OCI-LY3 (cell line): ENCODE measurements around the gene ZFP42.

Experiments
- H2AFZ ChIP-seq: fragments of 200-600, 300-600 bp; shearing (Covaris generic); 2 replicates; pipeline ENCODE4 v1.6.0; 2014; ENCODE audit warnings: antibody characterized with exemption, low read depth, low read length
- H3K27ac ChIP-seq: fragments of 200-600, 300-600 bp; sonication (generic); 2 replicates; pipeline ENCODE4 v1.5.1; 2014; ENCODE audit warnings: mild to moderate bottlenecking, low read length, moderate library complexity, mixed read lengths
- H3K27me3 ChIP-seq: fragments of 200-600, 300-600 bp; sonication (generic); 2 replicates; pipeline ENCODE4 v1.6.1; 2014; ENCODE audit warnings: low read depth, low read length, mixed read lengths
- H3K36me3 ChIP-seq: fragments of 200-600, 300-600 bp; sonication (generic); replicated peaks from 2 replicates; pipeline ENCODE3; 2014; ENCODE audit warnings: low read depth, low read length, mixed read lengths
- H3K4me1 ChIP-seq: fragments of 300-600, 200-600 bp; sonication (generic); 2 replicates; pipeline ENCODE4 v1.6.1; 2014; ENCODE audit warnings: low read length, mixed read lengths
- H3K4me2 ChIP-seq: fragments of 200-600, 300-600 bp; sonication (generic); 2 replicates; pipeline ENCODE4 v1.6.1; 2014; ENCODE audit warnings: low read length, mixed read lengths
- H3K4me3 ChIP-seq: fragments of 300-600, 200-600 bp; sonication (generic); 2 replicates; pipeline ENCODE4 v1.5.1; 2014; ENCODE audit warnings: antibody characterized with exemption, mild to moderate bottlenecking, low read length, moderate library complexity
- H3K79me2 ChIP-seq: fragments of 300-600, 200-600 bp; shearing (Covaris generic); 2 replicates; pipeline ENCODE4 v1.6.1; 2014; ENCODE audit warnings: mild to moderate bottlenecking, low read length, mixed read lengths
- H3K9ac ChIP-seq: fragments of 300-600, 200-600 bp; shearing (Covaris generic); 2 replicates; pipeline ENCODE4 v1.6.0; 2014; ENCODE audit warnings: mild to moderate bottlenecking, low read length, moderate library complexity
- H3K9me3 ChIP-seq: fragments of 200-600, 300-600 bp; shearing (Covaris generic); 2 replicates; pipeline ENCODE4 v1.6.1; 2014; ENCODE audit warnings: low read length, mixed read lengths; ENCODE audit not compliant: insufficient read depth
- H4K20me1 ChIP-seq: fragments of 200-600, 300-600 bp; sonication (generic); 2 replicates; pipeline ENCODE4 v1.6.1; 2016; ENCODE audit warnings: low read length, mixed read lengths; ENCODE audit not compliant: insufficient read depth
- CTCF ChIP-seq: fragments of 200-600, 300-600 bp; sonication (generic); IDR thresholded peaks from 2 replicates; pipeline ENCODE4 v1.5.1; 2014; ENCODE audit warnings: antibody characterized with exemption, low read length, low read depth
- EZH2phosphoT487 ChIP-seq: fragments of 200-600 bp; shearing (Covaris generic); IDR thresholded peaks from 2 replicates; pipeline ENCODE4 v1.6.1; 2018; ENCODE audit warnings: antibody characterized with exemption, mixed run types, low read depth

ZFP42 gene

GRCh38 chr4:188032583-188032982 is 37.0 kb downstream of the ZFP42 start:
- no peaks in the 10 kb centered on the region for H3K27me3 ChIP-seq
- H3K4me2 ChIP-seq = no peak overlapping the region
- H3K9ac ChIP-seq = no peak overlapping the region
- no peaks in the 10 kb centered on the region for H3K36me3 ChIP-seq
- no peaks in the 10 kb centered on the region for H4K20me1 ChIP-seq
- H2AFZ ChIP-seq = no peak overlapping the region
- no peaks in the 10 kb centered on the region for H3K79me2 ChIP-seq
- no peaks in the 10 kb centered on the region for H3K4me1 ChIP-seq
- H3K4me3 ChIP-seq = no peak overlapping the region
- H3K9me3 ChIP-seq = no peaks in the 10 kb centered on the region
- no peak overlapping the region for H3K27ac ChIP-seq
- TF ChIP-seq CTCF = no peak

- Histone ChIP-seq H4K20me1 (no peaks in the 10 kb centered on the region), H3K4me3 (no peak overlapping the region), H3K36me3 (no peaks in the 10 kb centered on the region), H2AFZ (no peak overlapping the region), H3K27ac (no peak overlapping the region), H3K4me2 (no peak overlapping the region), H3K4me1 (no peaks in the 10 kb centered on the region), H3K9ac (no peak overlapping the region), H3K79me2 (no peaks in the 10 kb centered on the region), H3K9me3 (no peaks in the 10 kb centered on the region), H3K27me3 (no peaks in the 10 kb centered on the region)
- TF ChIP-seq CTCF = no peak
- no peak for TF ChIP-seq EZH2phosphoT487
Observed at GRCh38 chr4:188037003-188037713, 41.6 kb downstream of the ZFP42 start.

GRCh38 chr4:188041721-188042120 is 46.1 kb downstream of the ZFP42 start:
- no peak overlapping the region for H3K4me3 ChIP-seq
- H2AFZ ChIP-seq = no peak overlapping the region
- H3K36me3 ChIP-seq = no peaks in the 10 kb centered on the region
- no peak overlapping the region for H3K27ac ChIP-seq
- H4K20me1 ChIP-seq = no peaks in the 10 kb centered on the region
- no peaks in the 10 kb centered on the region for H3K4me1 ChIP-seq
- H3K9ac ChIP-seq = no peak overlapping the region
- H3K79me2 ChIP-seq = no peaks in the 10 kb centered on the region
- H3K9me3 ChIP-seq = no peaks in the 10 kb centered on the region
- no peaks in the 10 kb centered on the region for H3K27me3 ChIP-seq
- TF ChIP-seq CTCF (no peak), EZH2phosphoT487 (no peak)
- H3K4me2 ChIP-seq = no peak overlapping the region

- Histone ChIP-seq H3K27ac (no peak overlapping the region), H3K36me3 (no peaks in the 10 kb centered on the region), H3K9ac (no peak overlapping the region), H3K9me3 (no peaks in the 10 kb centered on the region), H3K79me2 (no peaks in the 10 kb centered on the region), H3K27me3 (no peaks in the 10 kb centered on the region), H4K20me1 (no peaks in the 10 kb centered on the region), H3K4me2 (no peak overlapping the region), H3K4me1 (no peaks in the 10 kb centered on the region), H3K4me3 (no peak overlapping the region), H2AFZ (no peak overlapping the region)
- no peak for TF ChIP-seq EZH2phosphoT487
- no peak for TF ChIP-seq CTCF
Observed at GRCh38 chr4:188042191-188042590, 46.6 kb downstream of the ZFP42 start.
